Activated naive CD4-positive, alpha-beta T cell treated with anti-CD3 and anti-CD28 coated beads for 36 hours (primary cell): ENCODE data around the gene UGT1A6. TPM values are rescaled to one million over a fixed set of nuclear protein-coding genes. Genes with fewer than 3 reads are reported as not detected.

ENCODE experiments used
- total RNA-seq, 2 experiments: library from RNA; stranded (reverse); gene quantifications; one replicate each; pipeline ENCODE4 v1.2.3, GENCODE V29; 2021

Gene UGT1A6
- total RNA-seq, 2 experiments from 2014 or later, result not detected

Other genes with a start within 250 kb of the UGT1A6 start
- 10 to 100 TPM; 15.3 to 17.5 TPM for gene USP40, start 126.1 kb upstream of the UGT1A6 start, total RNA-seq
- not detected for gene UGT1A8, start 75.3 kb upstream of the UGT1A6 start, total RNA-seq
- not detected for gene UGT1A10, start 56.4 kb upstream of the UGT1A6 start, total RNA-seq
- gene UGT1A9, start 21.0 kb upstream of the UGT1A6 start, total RNA-seq, result not detected
- not detected for gene UGT1A7, start 11.0 kb upstream of the UGT1A6 start, total RNA-seq
- gene UGT1A5, start 20.0 kb downstream of the UGT1A6 start, total RNA-seq, result not detected
- not detected for gene UGT1A4, start 25.8 kb downstream of the UGT1A6 start, total RNA-seq
- not detected for gene UGT1A3, start 36.2 kb downstream of the UGT1A6 start, total RNA-seq
- gene UGT1A1, start 67.4 kb downstream of the UGT1A6 start, total RNA-seq, result not detected
- not detected for gene MROH2A, start 85.4 kb downstream of the UGT1A6 start, total RNA-seq
- 100 to 1,000 TPM; 127 to 129 TPM for gene HJURP, start 161.6 kb downstream of the UGT1A6 start, total RNA-seq
- not detected for gene TRPM8, start 224.5 kb downstream of the UGT1A6 start, total RNA-seq